Eye (tissue), 1 donor: ENCODE results near the gene ENG.
"Not testable (repeated sequence)": the region's sequence is repeated elsewhere in the genome, so short reads cannot be mapped to it uniquely, and the experiment has no call there.

Experiments
- DNase-seq: peaks from one replicate; pipeline ENCODE4 v3.0.0-alpha.2; 2015

The ENG gene

GRCh38 chr9:127838375-127839078 is 15.9 kb downstream of the ENG start:
- DNase-seq = peak; percentile 28

GRCh38 chr9:127837346-127837745 is 17.1 kb downstream of the ENG start:
- DNase-seq = no peak

DNA sequence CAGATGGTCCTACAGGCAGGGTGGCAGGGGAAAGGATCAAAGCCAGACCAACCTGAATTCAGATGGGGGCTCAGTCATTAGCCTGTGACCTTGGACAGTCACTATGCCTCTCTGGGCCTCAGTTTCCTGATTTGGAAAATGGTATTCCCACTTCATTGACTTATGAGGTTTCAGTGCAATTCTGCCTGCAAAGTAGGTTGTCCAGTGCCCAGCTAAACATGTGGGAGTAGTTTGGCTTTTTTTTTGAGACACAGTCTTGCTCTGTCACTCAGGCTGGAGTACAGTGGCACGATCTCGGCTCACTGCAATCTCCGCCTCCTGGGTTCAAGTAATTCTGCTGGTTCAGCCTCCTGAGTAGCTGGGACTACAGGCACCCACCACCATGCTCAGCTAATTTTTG is 17.9 kb downstream of the ENG start:
- not testable (repeated sequence) for DNase-seq

- DNase-seq = no peak
Measured at GRCh38 chr9:127835991-127836516, 18.4 kb downstream of the ENG start.

DNA sequence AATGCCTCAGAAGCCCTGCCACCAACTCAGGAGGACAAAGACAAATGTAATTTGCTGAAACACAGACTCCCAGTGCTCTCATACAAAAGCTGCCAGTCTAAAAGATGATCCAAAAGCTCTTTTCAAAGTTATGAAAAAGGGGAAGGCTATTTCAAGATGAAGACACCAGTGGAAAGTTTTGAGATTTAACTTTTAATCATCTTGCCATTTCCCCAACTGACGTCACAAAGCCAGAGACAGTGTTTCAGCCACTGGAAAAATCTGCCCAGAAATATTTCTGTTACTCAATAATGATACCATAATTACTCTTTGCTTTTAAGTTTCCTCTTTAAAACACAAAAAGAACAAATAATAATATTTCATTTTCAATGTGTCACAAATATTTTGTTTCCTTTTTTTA is 20.9 kb downstream of the ENG start:
- no peak for DNase-seq

DNA sequence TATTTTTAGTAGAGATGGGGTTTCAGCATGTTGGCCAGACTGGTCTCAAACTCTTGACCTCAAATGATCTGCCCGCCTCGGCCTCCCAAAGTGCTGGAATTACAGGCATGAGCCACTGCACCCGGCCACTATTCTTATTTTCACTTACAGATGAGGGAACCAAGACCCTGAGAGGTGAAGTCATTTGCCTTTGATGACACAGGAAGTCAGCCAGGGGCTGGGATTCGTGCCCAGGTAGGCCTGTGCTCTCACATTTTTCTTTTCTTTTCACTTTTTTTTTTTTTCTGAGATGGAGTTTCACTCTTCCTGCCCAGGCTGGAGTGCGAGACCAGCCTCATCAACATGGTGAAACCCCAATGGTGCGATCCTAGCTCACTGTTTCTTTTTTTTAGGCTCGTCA is 22.2 kb downstream of the ENG start:
- DNase-seq = no peak

GRCh38 chr9:127829205-127829906 is 25.1 kb downstream of the ENG start:
- DNase-seq = no peak

GRCh38 chr9:127828262-127829031 is 26.0 kb downstream of the ENG start:
- peak; percentile 86 for DNase-seq

- no peak for DNase-seq
Measured at GRCh38 chr9:127826253-127826913, 28.1 kb downstream of the ENG start.

- peak; percentile 72 for DNase-seq
Measured at GRCh38 chr9:127825319-127826051, 29.0 kb downstream of the ENG start.

DNA sequence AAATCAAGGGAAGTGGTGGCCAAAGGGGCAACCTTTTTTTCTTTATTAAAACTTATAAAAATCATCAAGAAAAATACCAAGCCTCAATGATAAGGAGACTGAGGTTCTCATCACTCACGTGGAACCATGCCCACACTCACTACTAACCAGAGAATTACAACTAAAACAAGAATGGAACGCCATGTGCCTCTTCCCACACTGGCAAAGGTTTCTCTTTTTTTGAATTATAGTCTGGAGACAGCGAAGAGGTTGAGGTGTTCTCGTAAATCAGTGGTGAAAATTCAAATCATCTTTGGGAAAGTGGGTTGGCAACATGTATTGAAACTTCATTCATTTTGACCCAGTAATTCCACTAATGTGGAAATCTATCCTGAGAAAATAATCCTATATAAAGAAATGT is 32.4 kb downstream of the ENG start:
- no peak for DNase-seq

- no peak for DNase-seq
Measured at GRCh38 chr9:127818574-127818973, 35.9 kb downstream of the ENG start.

DNA sequence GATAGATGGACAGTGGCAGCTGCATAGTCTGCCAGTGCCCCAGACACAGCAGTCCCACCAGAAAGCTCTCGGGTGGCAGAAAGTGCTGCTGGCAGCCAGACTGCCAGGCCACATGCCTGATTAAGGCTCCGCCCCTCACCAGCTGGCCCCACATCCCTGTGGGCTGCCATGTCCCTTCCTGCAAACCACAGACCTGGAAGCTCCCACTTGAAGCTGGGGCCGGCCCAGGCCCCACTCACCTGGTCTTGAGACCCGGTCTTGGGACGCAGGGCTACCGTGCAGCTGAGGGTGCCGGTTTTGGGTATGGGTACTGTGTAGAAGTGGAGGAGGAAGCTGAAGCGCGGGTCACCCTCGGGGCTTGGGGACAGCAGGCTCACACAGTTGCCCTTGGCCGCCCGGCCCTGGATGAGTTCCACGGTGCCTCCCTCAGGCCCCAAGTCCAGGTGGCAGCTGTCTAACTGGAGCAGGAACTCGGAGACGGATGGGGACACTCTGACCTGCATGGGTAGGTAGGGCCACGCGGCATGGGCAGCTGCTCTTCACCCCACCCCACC is 36.5 kb downstream of the ENG start:
- DNase-seq = no peak

DNA sequence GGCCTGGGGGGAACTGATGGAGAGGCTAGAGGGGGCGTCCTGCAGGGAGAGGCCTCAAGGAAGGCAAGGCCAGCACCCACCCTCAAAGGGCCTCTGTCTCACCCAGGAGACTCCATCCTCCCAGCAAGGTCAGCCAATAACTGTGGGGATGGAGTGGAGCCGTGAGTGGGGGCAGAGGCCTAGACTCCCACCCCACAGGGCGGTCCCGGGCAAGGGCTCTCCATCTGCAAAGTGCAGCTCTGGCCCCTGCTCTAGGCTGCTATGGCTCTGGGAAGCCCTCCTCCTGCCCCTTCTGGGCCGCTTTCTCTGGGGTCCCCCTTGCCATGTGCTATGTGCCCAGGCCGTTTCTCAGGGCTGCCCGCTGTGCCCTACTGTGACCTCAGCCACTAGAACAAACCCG is 37.7 kb downstream of the ENG start:
- no peak for DNase-seq

- no peak for DNase-seq
Measured at GRCh38 chr9:127816362-127816725, 38.1 kb downstream of the ENG start.

- no peak for DNase-seq
Measured at GRCh38 chr9:127815512-127816361, 38.7 kb downstream of the ENG start.

GRCh38 chr9:127814619-127815511 is 39.6 kb downstream of the ENG start:
- no peak for DNase-seq

DNA sequence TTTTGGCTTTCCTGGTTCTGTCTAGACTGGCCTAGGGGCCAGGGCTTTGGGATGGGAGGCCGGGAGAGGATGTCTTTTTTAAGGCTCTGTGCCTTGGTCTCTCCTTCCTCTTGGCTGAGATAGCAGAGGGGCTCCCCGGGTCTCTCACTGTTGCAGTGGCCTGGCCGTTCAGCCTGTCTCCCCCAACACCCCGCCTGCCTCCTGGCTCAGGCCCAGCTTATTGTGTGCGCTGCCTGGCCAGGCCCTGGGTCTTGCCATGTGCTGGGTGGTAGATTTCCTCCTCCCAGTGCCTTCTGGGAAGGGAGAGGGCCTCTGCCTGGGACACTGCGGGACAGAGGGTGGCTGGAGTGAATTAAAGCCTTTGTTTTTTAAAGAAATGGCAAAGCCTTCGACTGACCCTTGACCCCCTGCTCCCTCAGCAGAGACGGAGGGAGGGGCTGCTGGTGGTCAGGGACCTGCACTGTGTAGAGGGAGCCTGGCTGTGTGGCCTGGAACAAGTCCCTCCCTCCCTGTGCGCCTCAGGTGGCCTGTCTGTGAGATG is 40.7 kb downstream of the ENG start:
- no peak for DNase-seq

- no peak for DNase-seq
Measured at GRCh38 chr9:127812936-127813675, 41.4 kb downstream of the ENG start.
